WTC11 (cell line): ENCODE data around the gene TTC7B. TPM values are rescaled to one million over a fixed set of nuclear protein-coding genes. Genes with fewer than 3 reads are reported as not detected.

Experiments
- ATAC-seq: fragments of 200-7000 bp; cut with Tn5 transposase; 2 replicates; pipeline ENCODE4 v1.10.0; 2021; ENCODE audit warnings: mild to moderate bottlenecking, moderate library complexity
- CTCF ChIA-PET: fragments of 300-600 bp; sonication (Branson Sonifier 250); formaldehyde crosslinking; loops from one replicate; lab custom pipeline; 2021; ENCODE audit warnings: antibody characterized with exemption; lab: Charles Lee
- POLR2A ChIA-PET: fragments of 350-600 bp; sonication (Branson Sonifier 250); formaldehyde crosslinking; loops from one replicate; lab custom pipeline; 2021; ENCODE audit warnings: antibody characterized with exemption; lab: Charles Lee
- DNase-seq: peaks from one replicate; pipeline ENCODE4 v3.0.0; 2021; ENCODE audit warnings: low spot score
- H3K27ac Mint-ChIP-seq: 2 replicates; pipeline ENCODE4 v1.8.0; 2021; ENCODE audit warnings: mixed read lengths
- H3K27me3 Mint-ChIP-seq: 2 replicates; pipeline ENCODE4 v1.8.0; 2021; ENCODE audit warnings: low read depth, mild to moderate bottlenecking, moderate library complexity, mixed read lengths
- H3K36me3 Mint-ChIP-seq: 2 replicates; pipeline ENCODE4 v1.8.0; 2021; ENCODE audit warnings: mixed read lengths
- H3K4me1 Mint-ChIP-seq: 2 replicates; pipeline ENCODE4 v1.8.0; 2022; ENCODE audit warnings: mixed read lengths
- H3K4me3 Mint-ChIP-seq: 2 replicates; pipeline ENCODE4 v1.8.0; 2021; ENCODE audit warnings: mild to moderate bottlenecking, moderate library complexity, mixed read lengths
- H3K9me3 Mint-ChIP-seq: 2 replicates; pipeline ENCODE4 v1.8.0; 2021; ENCODE audit warnings: mixed read lengths
- ATF1 ChIP-seq: sonication (generic); formaldehyde crosslinking; IDR thresholded peaks from 2 replicates; pipeline ENCODE4 v1.8.1; 2023; ENCODE audit warnings: mild to moderate bottlenecking, moderate library complexity, missing genetic modification reagents
- ATF2 ChIP-seq: sonication (generic); formaldehyde crosslinking; IDR thresholded peaks from 2 replicates; pipeline ENCODE4 v1.8.1; 2022; ENCODE audit warnings: low read depth, missing genetic modification reagents, borderline replicate concordance
- E2F5 ChIP-seq: sonication (generic); formaldehyde crosslinking; IDR thresholded peaks from 2 replicates; pipeline ENCODE4 v1.8.1; 2022; ENCODE audit warnings: mild to moderate bottlenecking, moderate library complexity, missing genetic modification reagents
- ELF4 ChIP-seq: sonication (generic); formaldehyde crosslinking; IDR thresholded peaks from 2 replicates; pipeline ENCODE4 v1.8.1; 2022; ENCODE audit warnings: low read depth, mild to moderate bottlenecking, moderate library complexity, missing genetic modification reagents
- ESRRA ChIP-seq: sonication (generic); formaldehyde crosslinking; IDR thresholded peaks from 2 replicates; pipeline ENCODE4 v1.8.1; 2022; ENCODE audit warnings: mild to moderate bottlenecking, missing genetic modification reagents, borderline replicate concordance
- ETV6 ChIP-seq: sonication (generic); formaldehyde crosslinking; IDR thresholded peaks from 2 replicates; pipeline ENCODE4 v1.8.1; 2022; ENCODE audit warnings: mild to moderate bottlenecking, missing genetic modification reagents
- FOXK1 ChIP-seq: sonication (generic); formaldehyde crosslinking; IDR thresholded peaks from 2 replicates; pipeline ENCODE4 v1.8.0; 2022; ENCODE audit warnings: mild to moderate bottlenecking, moderate library complexity, missing genetic modification reagents
- GABPB1 ChIP-seq: sonication (generic); formaldehyde crosslinking; IDR thresholded peaks from 2 replicates; pipeline ENCODE4 v1.8.1; 2023; ENCODE audit warnings: mild to moderate bottlenecking, missing genetic modification reagents
- GTF2I ChIP-seq: fragments of 250-450 bp; sonication (Bioruptor Pico); conservative IDR thresholded peaks from 2 replicates; pipeline ENCODE4 v1.4.0; 2021; ENCODE audit warnings: mild to moderate bottlenecking
- HMGA2 ChIP-seq: fragments of 250-450 bp; sonication (Bioruptor Pico); IDR thresholded peaks from 2 replicates; pipeline ENCODE4 v1.4.0; 2021; ENCODE audit warnings: mild to moderate bottlenecking, moderate library complexity
- PRDM15 ChIP-seq: sonication (generic); formaldehyde crosslinking; IDR thresholded peaks from 2 replicates; pipeline ENCODE4 v1.8.0; 2022; ENCODE audit warnings: missing genetic modification reagents
- SP1 ChIP-seq: sonication (generic); formaldehyde crosslinking; conservative IDR thresholded peaks from 2 replicates; pipeline ENCODE4 v1.8.1; 2022; ENCODE audit warnings: missing genetic modification reagents
- TEAD1 ChIP-seq: sonication (generic); formaldehyde crosslinking; IDR thresholded peaks from 2 replicates; pipeline ENCODE4 v1.8.0; 2022; ENCODE audit warnings: mild to moderate bottlenecking, missing genetic modification reagents
- USF1 ChIP-seq: sonication (generic); formaldehyde crosslinking; IDR thresholded peaks from 2 replicates; pipeline ENCODE4 v1.8.0; 2022; ENCODE audit warnings: mild to moderate bottlenecking, missing genetic modification reagents
- ZMAT4 ChIP-seq: fragments of 250-450 bp; sonication (Bioruptor Pico); IDR thresholded peaks from 2 replicates; pipeline ENCODE4 v1.9.0; 2021; ENCODE audit warnings: mild to moderate bottlenecking
- ZNF671 ChIP-seq: fragments of 250-450 bp; sonication (Bioruptor Pico); IDR thresholded peaks from 2 replicates; pipeline ENCODE4 v1.8.0; 2021; ENCODE audit warnings: mild to moderate bottlenecking
- total RNA-seq: library from RNA; stranded (reverse); gene quantifications from 3 replicates; pipeline ENCODE4 v1.2.3, GENCODE V29; 2021

The TTC7B gene
- total RNA-seq, 1 experiment from 2014 or later, result 27.6 TPM

- H3K4me1 Mint-ChIP-seq, result peaks cover 70% of the 10 kb centered on the region
- H3K27me3 Mint-ChIP-seq, result no peaks in the 10 kb centered on the region
- H3K36me3 Mint-ChIP-seq, result no peaks in the 10 kb centered on the region
- POLR2A ChIA-PET, result interaction anchor here (0.6 to 0.8 kb wide), 2 partner anchors 9 to 333 kb away, joined by 3 read pairs; no protein-coding TSS in a partner anchor
- no peaks in the 10 kb centered on the region for H3K9me3 Mint-ChIP-seq
- TF ChIP-seq ZMAT4 (CRISPR knock-in tag) (peak; percentile 83; the same call in 1 of the 2 replicates), PRDM15 (no peak)
- TF ChIP-seq, all 79 proteins: peak for 1
- H3K27ac Mint-ChIP-seq, result peak overlapping the region; percentile 95
- peak overlapping the region; percentile 16 for H3K4me3 Mint-ChIP-seq
- CTCF ChIA-PET, result interaction anchor here (0.6 to 1.9 kb wide), 6 partner anchors 53 to 341 kb away, joined by 3 to 11 read pairs (median 3); no protein-coding TSS in a partner anchor
- ATAC-seq (peak; percentile 87), DNase-seq (peak; percentile 31)
Measured at GRCh38 chr14:90642244-90642717, 173.9 kb downstream of the TTC7B start.

- Mint-ChIP-seq H3K9me3 (no peaks in the 10 kb centered on the region), H3K27me3 (no peaks in the 10 kb centered on the region), H3K4me3 (peak overlapping the region; percentile 4; the same call in 1 of the 2 replicates), H3K27ac (peak overlapping the region; percentile 95), H3K36me3 (no peaks in the 10 kb centered on the region), H3K4me1 (peaks cover 66% of the 10 kb centered on the region)
- ChIA-PET POLR2A (interaction anchor here (0.6 kb wide), 1 partner anchor 332 kb away, joined by 3 read pairs; no protein-coding TSS in a partner anchor), CTCF (interaction anchor here (0.6 to 1.9 kb wide), 5 partner anchors 56 to 340 kb away, joined by 3 to 11 read pairs (median 3); no protein-coding TSS in a partner anchor)
- ATAC-seq (peak; percentile 8; the same call in 1 of the 2 replicates), DNase-seq (no peak)
- TF ChIP-seq TEAD1 (no peak), ETV6 (0 out of 2 replicates have a peak, but pooled peaks have one; percentile 16), FOXK1 (CRISPR knock-in tag) (peak; percentile 77)
Measured at GRCh38 chr14:90641615-90642243, 174.5 kb downstream of the TTC7B start.

GRCh38 chr14:90641168-90641567 is 175.1 kb downstream of the TTC7B start:
- DNase-seq (no peak), ATAC-seq (no peak)
- ChIA-PET CTCF (interaction anchor here (1.9 kb wide), 1 partner anchor 118 kb away, joined by 11 read pairs; no protein-coding TSS in a partner anchor), POLR2A (no interaction called here)
- Mint-ChIP-seq H3K36me3 (no peaks in the 10 kb centered on the region), H3K27ac (peak overlapping the region; percentile 64), H3K9me3 (no peaks in the 10 kb centered on the region), H3K4me1 (peaks cover 62% of the 10 kb centered on the region), H3K27me3 (no peaks in the 10 kb centered on the region), H3K4me3 (no peak overlapping the region; the same call in 1 of the 2 replicates)
- TF ChIP-seq GABPB1 (CRISPR knock-in tag) (no peak), SP1 (CRISPR knock-in tag) (no peak), ZNF671 (CRISPR knock-in tag) (no peak), ESRRA (CRISPR knock-in tag) (no peak), ATF1 (CRISPR knock-in tag) (no peak), USF1 (no peak), HMGA2 (CRISPR knock-in tag) (no peak), ELF4 (CRISPR knock-in tag) (no peak)

GRCh38 chr14:90639641-90640040 is 176.6 kb downstream of the TTC7B start:
- H3K27me3 Mint-ChIP-seq, result no peaks in the 10 kb centered on the region
- H3K36me3 Mint-ChIP-seq, result peaks cover 5% of the 10 kb centered on the region; the same call in 1 of the 2 replicates
- CTCF ChIA-PET, result interaction anchor here (0.8 kb wide), 1 partner anchor 119 kb away, joined by 3 read pairs; no protein-coding TSS in a partner anchor
- no peak overlapping the region for H3K4me3 Mint-ChIP-seq
- peak overlapping the region; percentile 16; the same call in 1 of the 2 replicates for H3K27ac Mint-ChIP-seq
- POLR2A ChIA-PET, result no interaction called here
- peaks cover 6% of the 10 kb centered on the region for H3K9me3 Mint-ChIP-seq
- no peak for DNase-seq
- peaks cover 51% of the 10 kb centered on the region for H3K4me1 Mint-ChIP-seq
- ATAC-seq, result no peak
- TF ChIP-seq E2F5 (CRISPR knock-in tag) (no peak), ATF2 (CRISPR knock-in tag) (no peak), GTF2I (CRISPR knock-in tag) (no peak)
